Measurements from ENCODE around the gene COA7.

DNA sequence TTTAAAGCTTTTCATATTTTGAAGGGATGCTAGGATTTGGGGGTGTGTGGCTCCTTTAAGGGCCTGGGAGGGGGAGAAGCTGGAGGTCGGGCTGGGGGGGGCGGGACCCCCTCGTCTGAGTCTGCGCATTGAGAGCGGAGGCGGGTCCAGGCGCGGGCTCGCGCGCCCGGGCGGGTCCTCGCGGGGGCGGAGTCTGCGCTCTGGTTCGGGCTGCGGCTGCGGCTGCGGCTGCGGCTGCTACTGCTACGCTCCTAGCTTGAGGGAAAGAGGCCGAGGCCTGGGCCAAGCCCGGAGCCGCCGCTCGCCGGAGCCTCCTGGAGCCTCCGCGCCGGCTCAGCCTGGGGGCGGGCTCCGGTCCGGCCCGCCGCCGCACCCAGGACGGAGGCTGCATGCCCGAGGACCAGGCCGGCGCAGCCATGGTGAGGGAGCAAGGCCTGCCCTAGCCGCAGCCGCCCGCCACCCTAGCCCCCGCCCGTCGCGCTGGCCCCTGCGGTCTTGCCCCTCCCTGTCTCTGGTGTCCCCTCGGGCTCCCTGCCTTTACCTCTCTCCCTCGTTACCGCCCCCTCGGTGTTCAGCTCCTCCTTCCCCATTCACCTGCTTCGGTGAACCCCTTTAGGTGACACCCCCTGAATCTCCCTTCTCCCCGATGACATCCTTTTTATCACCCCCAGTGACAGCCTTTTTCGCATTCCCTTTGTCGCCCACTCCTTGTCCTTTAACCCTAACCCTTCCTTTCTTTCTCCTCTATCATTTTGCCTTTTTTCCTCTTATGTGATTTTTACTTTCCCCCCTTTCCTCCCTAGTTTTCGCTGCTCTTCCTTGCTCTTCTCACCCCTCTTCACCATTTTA, 28.3 kb upstream of the COA7 start, which contains the start of gene ZYG11B:
- TF ChIP-seq CHD2 (IDR thresholded peaks at IDR 0.05; ENCODE audit: low read length) = no peak
- no peak for TF ChIP-seq POLR2AphosphoS5 (IDR thresholded peaks at IDR 0.05; ENCODE audit: low read depth, low read length)
- TF ChIP-seq POLR2A (IDR thresholded peaks at IDR 0.05; ENCODE audit: control extremely low read depth in 1 of 2, low read depth in 2 of 2, low read length in 2 of 2) = peak in 1 of 2 experiments; percentile 57; a peak in 1 of 3 replicates
- no peak for TF ChIP-seq CTCF (IDR thresholded peaks at IDR 0.05; ENCODE audit: control extremely low read depth in 1 of 3, insufficient read depth in 1 of 3, low read depth in 1 of 3, low read length in 3 of 3)
